HEK293 (cell line): ENCODE data around the gene NPIPA7.
"Not testable (repeated sequence)": the region's sequence is repeated elsewhere in the genome, so short reads cannot be mapped to it uniquely, and the experiment has no call there.

Source experiments
- CTCF ChIA-PET: fragments of 350-600 bp; formaldehyde crosslinking; extraction: SDS; loops from one replicate; lab custom pipeline; 2021; ENCODE audit warnings: antibody characterized with exemption; lab: Yijun Ruan, JAX
- POLR2A ChIA-PET: fragments of 300-600 bp; formaldehyde crosslinking; extraction: SDS; loops from one replicate; lab custom pipeline; 2020; ENCODE audit warnings: antibody characterized with exemption, inconsistent platforms; lab: Yijun Ruan, JAX
- H3K27ac ChIP-seq: fragments of 200-500 bp; sonication (Bioruptor generic); 2 replicates; pipeline ENCODE4 v1.5.1; 2014; ENCODE audit warnings: low read depth, low read length, control low read depth, inconsistent platforms; ENCODE audit errors: extremely low read depth
- H3K36me3 ChIP-seq, 2 experiments: fragments of 200-500 bp in 1 of 2; sonication (Bioruptor generic) in 1 of 2; 1 replicate in 1 of 2; 2 replicates in 1 of 2; pipeline ENCODE4 v1.5.1; 2014 to 2017; ENCODE audit warnings: inconsistent platforms in 2 of 2, low read length in 2 of 2; ENCODE audit not compliant: control insufficient read depth in 2 of 2, insufficient read depth in 1 of 2
- H3K4me1 ChIP-seq: fragments of 200-500 bp; sonication (Bioruptor generic); 2 replicates; pipeline ENCODE4 v1.5.1; 2014; ENCODE audit warnings: mild to moderate bottlenecking, low read length, inconsistent platforms; ENCODE audit not compliant: control insufficient read depth, insufficient read depth
- H3K4me3 ChIP-seq: 2 replicates; pipeline ENCODE4 v1.5.1; 2011; ENCODE audit warnings: low read depth, mild to moderate bottlenecking, control low read depth, low read length, moderate library complexity
- H3K9me3 ChIP-seq: fragments of 200-500 bp; sonication (Bioruptor generic); 2 replicates; pipeline ENCODE4 v1.5.1; 2014; ENCODE audit warnings: low read depth, low read length, inconsistent platforms; ENCODE audit not compliant: control insufficient read depth, insufficient read depth

NPIPA7 gene

GRCh38 chr16:16378840-16379239 is at the start of gene NPIPA7:
Gene NPIPA7 (plus strand): TSS chr16:16379140. CDS start chr16:16379245, 105 bp downstream.
- H3K9me3 ChIP-seq, H3K27ac ChIP-seq, H3K36me3 ChIP-seq, H3K4me1 ChIP-seq, H3K4me3 ChIP-seq, POLR2A ChIA-PET, CTCF ChIA-PET: not testable (repeated sequence)

GRCh38 chr16:16331466-16331865 is 47.5 kb upstream of the NPIPA7 start:
- H3K4me3 ChIP-seq, H3K4me1 ChIP-seq, CTCF ChIA-PET, H3K27ac ChIP-seq, H3K36me3 ChIP-seq, POLR2A ChIA-PET, H3K9me3 ChIP-seq: not testable (repeated sequence)

- H3K4me3 ChIP-seq, POLR2A ChIA-PET: not testable (repeated sequence)
Measured at GRCh38 chr16:16357556-16357955, 21.4 kb upstream of the NPIPA7 start.

GRCh38 chr16:16358539-16359240 is 20.2 kb upstream of the NPIPA7 start:
- H3K4me3 ChIP-seq, H3K27ac ChIP-seq, POLR2A ChIA-PET, H3K9me3 ChIP-seq, CTCF ChIA-PET, H3K4me1 ChIP-seq, H3K36me3 ChIP-seq: not testable (repeated sequence)

More at GRCh38 chr16:16357556-16357955, 21.4 kb upstream of the NPIPA7 start:
- H3K9me3 ChIP-seq, H3K4me1 ChIP-seq, CTCF ChIA-PET, H3K27ac ChIP-seq, H3K36me3 ChIP-seq: not testable (repeated sequence)

GRCh38 chr16:16363595-16363994 is 15.3 kb upstream of the NPIPA7 start:
- H3K4me3 ChIP-seq, H3K4me1 ChIP-seq: not testable (repeated sequence)

GRCh38 chr16:16364100-16364499 is 14.8 kb upstream of the NPIPA7 start:
- H3K36me3 ChIP-seq, POLR2A ChIA-PET, H3K4me3 ChIP-seq, H3K9me3 ChIP-seq, H3K4me1 ChIP-seq, CTCF ChIA-PET, H3K27ac ChIP-seq: not testable (repeated sequence)

More at GRCh38 chr16:16363595-16363994, 15.3 kb upstream of the NPIPA7 start:
- H3K36me3 ChIP-seq, CTCF ChIA-PET, H3K27ac ChIP-seq, POLR2A ChIA-PET, H3K9me3 ChIP-seq: not testable (repeated sequence)

- H3K9me3 ChIP-seq, H3K4me1 ChIP-seq, POLR2A ChIA-PET, H3K36me3 ChIP-seq, H3K4me3 ChIP-seq, H3K27ac ChIP-seq, CTCF ChIA-PET: not testable (repeated sequence)
Measured at GRCh38 chr16:16364701-16365100, 14.2 kb upstream of the NPIPA7 start.

GRCh38 chr16:16365319-16365718 is 13.6 kb upstream of the NPIPA7 start:
- CTCF ChIA-PET, POLR2A ChIA-PET, H3K27ac ChIP-seq, H3K4me3 ChIP-seq, H3K36me3 ChIP-seq, H3K9me3 ChIP-seq, H3K4me1 ChIP-seq: not testable (repeated sequence)

- CTCF ChIA-PET, H3K27ac ChIP-seq, H3K36me3 ChIP-seq, H3K4me1 ChIP-seq, H3K4me3 ChIP-seq, H3K9me3 ChIP-seq, POLR2A ChIA-PET: not testable (repeated sequence)
Measured at GRCh38 chr16:16365851-16366250, 13.1 kb upstream of the NPIPA7 start.

GRCh38 chr16:16366552-16367284 is 12.2 kb upstream of the NPIPA7 start:
- CTCF ChIA-PET, H3K27ac ChIP-seq, H3K36me3 ChIP-seq, H3K4me3 ChIP-seq, POLR2A ChIA-PET, H3K4me1 ChIP-seq, H3K9me3 ChIP-seq: not testable (repeated sequence)

GRCh38 chr16:16367285-16367628 is 11.7 kb upstream of the NPIPA7 start:
- POLR2A ChIA-PET = not testable (repeated sequence)

More at GRCh38 chr16:16367285-16367628, 11.7 kb upstream of the NPIPA7 start:
- H3K36me3 ChIP-seq, H3K27ac ChIP-seq, CTCF ChIA-PET, H3K9me3 ChIP-seq, H3K4me3 ChIP-seq, H3K4me1 ChIP-seq: not testable (repeated sequence)
